ENCODE results near the gene TAF8.

DNA sequence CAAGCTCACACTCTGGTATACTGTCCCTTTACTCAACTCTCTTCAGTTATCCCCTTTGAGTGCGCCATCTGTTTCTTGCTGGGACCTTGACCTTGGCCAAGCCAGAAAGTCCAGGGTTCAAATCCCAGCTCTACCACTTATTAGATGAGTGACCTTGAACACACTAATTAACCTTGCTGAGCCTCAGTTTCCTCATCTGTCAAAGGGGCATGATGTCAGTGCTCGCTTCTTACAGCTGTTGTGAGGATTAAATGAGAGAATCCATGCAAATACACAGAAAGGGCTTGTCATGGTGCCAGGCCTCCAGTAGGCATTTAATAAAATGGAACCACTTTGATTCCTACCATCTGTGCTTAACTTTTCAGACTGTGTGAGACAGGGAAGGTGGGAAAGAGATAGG, 57.7 kb downstream of the TAF8 start:
- TF ChIP-seq, protein P1, sequence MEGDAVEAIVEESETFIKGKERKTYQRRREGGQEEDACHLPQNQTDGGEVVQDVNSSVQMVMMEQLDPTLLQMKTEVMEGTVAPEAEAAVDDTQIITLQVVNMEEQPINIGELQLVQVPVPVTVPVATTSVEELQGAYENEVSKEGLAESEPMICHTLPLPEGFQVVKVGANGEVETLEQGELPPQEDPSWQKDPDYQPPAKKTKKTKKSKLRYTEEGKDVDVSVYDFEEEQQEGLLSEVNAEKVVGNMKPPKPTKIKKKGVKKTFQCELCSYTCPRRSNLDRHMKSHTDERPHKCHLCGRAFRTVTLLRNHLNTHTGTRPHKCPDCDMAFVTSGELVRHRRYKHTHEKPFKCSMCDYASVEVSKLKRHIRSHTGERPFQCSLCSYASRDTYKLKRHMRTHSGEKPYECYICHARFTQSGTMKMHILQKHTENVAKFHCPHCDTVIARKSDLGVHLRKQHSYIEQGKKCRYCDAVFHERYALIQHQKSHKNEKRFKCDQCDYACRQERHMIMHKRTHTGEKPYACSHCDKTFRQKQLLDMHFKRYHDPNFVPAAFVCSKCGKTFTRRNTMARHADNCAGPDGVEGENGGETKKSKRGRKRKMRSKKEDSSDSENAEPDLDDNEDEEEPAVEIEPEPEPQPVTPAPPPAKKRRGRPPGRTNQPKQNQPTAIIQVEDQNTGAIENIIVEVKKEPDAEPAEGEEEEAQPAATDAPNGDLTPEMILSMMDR (IDR thresholded peaks at IDR 0.05) = no peak
- TF ChIP-seq, protein P2, sequence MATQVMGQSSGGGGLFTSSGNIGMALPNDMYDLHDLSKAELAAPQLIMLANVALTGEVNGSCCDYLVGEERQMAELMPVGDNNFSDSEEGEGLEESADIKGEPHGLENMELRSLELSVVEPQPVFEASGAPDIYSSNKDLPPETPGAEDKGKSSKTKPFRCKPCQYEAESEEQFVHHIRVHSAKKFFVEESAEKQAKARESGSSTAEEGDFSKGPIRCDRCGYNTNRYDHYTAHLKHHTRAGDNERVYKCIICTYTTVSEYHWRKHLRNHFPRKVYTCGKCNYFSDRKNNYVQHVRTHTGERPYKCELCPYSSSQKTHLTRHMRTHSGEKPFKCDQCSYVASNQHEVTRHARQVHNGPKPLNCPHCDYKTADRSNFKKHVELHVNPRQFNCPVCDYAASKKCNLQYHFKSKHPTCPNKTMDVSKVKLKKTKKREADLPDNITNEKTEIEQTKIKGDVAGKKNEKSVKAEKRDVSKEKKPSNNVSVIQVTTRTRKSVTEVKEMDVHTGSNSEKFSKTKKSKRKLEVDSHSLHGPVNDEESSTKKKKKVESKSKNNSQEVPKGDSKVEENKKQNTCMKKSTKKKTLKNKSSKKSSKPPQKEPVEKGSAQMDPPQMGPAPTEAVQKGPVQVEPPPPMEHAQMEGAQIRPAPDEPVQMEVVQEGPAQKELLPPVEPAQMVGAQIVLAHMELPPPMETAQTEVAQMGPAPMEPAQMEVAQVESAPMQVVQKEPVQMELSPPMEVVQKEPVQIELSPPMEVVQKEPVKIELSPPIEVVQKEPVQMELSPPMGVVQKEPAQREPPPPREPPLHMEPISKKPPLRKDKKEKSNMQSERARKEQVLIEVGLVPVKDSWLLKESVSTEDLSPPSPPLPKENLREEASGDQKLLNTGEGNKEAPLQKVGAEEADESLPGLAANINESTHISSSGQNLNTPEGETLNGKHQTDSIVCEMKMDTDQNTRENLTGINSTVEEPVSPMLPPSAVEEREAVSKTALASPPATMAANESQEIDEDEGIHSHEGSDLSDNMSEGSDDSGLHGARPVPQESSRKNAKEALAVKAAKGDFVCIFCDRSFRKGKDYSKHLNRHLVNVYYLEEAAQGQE (IDR thresholded peaks at IDR 0.05; ENCODE audit: insufficient read depth in 1 of 2, low read depth in 2 of 2, low read length in 1 of 2) = no peak
- TF ChIP-seq TCF7L2 (IDR thresholded peaks at IDR 0.05; ENCODE audit: low read depth, low read length) (no peak), POLR2AphosphoS5 (IDR thresholded peaks at IDR 0.05; ENCODE audit: low read depth, low read length) (no peak), SIN3A (IDR thresholded peaks at IDR 0.05; ENCODE audit: borderline replicate concordance, insufficient read depth, low read depth, low read length) (no peak)

All from Panc1 (cell line).